A673 (cell line): ENCODE data around the gene CMC2. TPM values are rescaled to one million over a fixed set of nuclear protein-coding genes. Genes with fewer than 3 reads are reported as not detected.

Source experiments
- BruUV-seq: library from RNA; stranded (reverse); fragments of 400-500 nt; replicated peaks from 2 replicates; lab custom pipeline; 2021; lab: Mats Ljungman, UMichigan
- CTCF ChIA-PET: fragments of 300-600 bp; sonication (Branson Sonifier 250); formaldehyde crosslinking; loops from one replicate; lab custom pipeline; 2022; ENCODE audit warnings: antibody characterized with exemption; lab: Charles Lee
- POLR2A ChIA-PET: fragments of 300-600 bp; sonication (Branson Sonifier 250); formaldehyde crosslinking; loops from one replicate; lab custom pipeline; 2022; ENCODE audit warnings: antibody characterized with exemption; ENCODE audit not compliant: low non-redundant PET; lab: Charles Lee
- DNase-seq: peaks from one replicate; pipeline ENCODE4 v3.0.0-alpha.2; 2015; ENCODE audit warnings: low spot score
- H3K27ac ChIP-seq: fragments of 200-600 bp; sonication (generic); 2 replicates; pipeline ENCODE4 v1.5.1; 2016; ENCODE audit warnings: mixed run types, low read depth, mild to moderate bottlenecking, mixed read lengths, antibody characterized with exemption, low read length; ENCODE audit not compliant: poor library complexity, severe bottlenecking
- H3K27me3 ChIP-seq: fragments of 200-600 bp; sonication (generic); replicated peaks from 2 replicates; pipeline ENCODE4 v1.6.1; 2017; ENCODE audit warnings: mixed run types, low read depth, mild to moderate bottlenecking, mixed read lengths, antibody characterized with exemption, low read length; ENCODE audit not compliant: insufficient read depth, poor library complexity
- H3K36me3 ChIP-seq: fragments of 200-600 bp; sonication (generic); 2 replicates; pipeline ENCODE4 v1.6.1; 2016; ENCODE audit warnings: mixed run types, mild to moderate bottlenecking, mixed read lengths, antibody characterized with exemption, low read length; ENCODE audit not compliant: insufficient read depth, poor library complexity, severe bottlenecking
- H3K4me1 ChIP-seq: fragments of 200-600 bp; sonication (generic); 2 replicates; pipeline ENCODE4 v1.6.1; 2017; ENCODE audit warnings: mixed run types, mild to moderate bottlenecking, mixed read lengths, antibody characterized with exemption, low read length; ENCODE audit not compliant: insufficient read depth, poor library complexity, severe bottlenecking
- H3K4me3 ChIP-seq: fragments of 200-600 bp; sonication (generic); 2 replicates; pipeline ENCODE4 v1.5.1; 2016; ENCODE audit warnings: low read depth, mixed run types, mild to moderate bottlenecking, mixed read lengths, low read length; ENCODE audit not compliant: poor library complexity, severe bottlenecking
- H3K9me3 ChIP-seq: fragments of 200-600 bp; sonication (generic); 2 replicates; pipeline ENCODE4 v1.6.1; 2016; ENCODE audit warnings: mixed run types, low read depth, mild to moderate bottlenecking, mixed read lengths, antibody characterized with exemption, low read length; ENCODE audit not compliant: poor library complexity, severe bottlenecking
- CTCF ChIP-seq: fragments of 300-800, 200-600 bp; sonication (generic); conservative IDR thresholded peaks from 2 replicates; pipeline ENCODE4 v1.5.1; 2017; ENCODE audit warnings: low read depth, mild to moderate bottlenecking, antibody characterized with exemption, low read length, moderate library complexity, mixed read lengths
- EZH2 ChIP-seq: fragments of 200-600 bp; sonication (generic); IDR thresholded peaks from 2 replicates; pipeline ENCODE4 v1.6.1; 2017; ENCODE audit warnings: borderline replicate concordance, low read depth, mild to moderate bottlenecking, mixed read lengths, antibody characterized with exemption, low read length; ENCODE audit not compliant: poor library complexity, severe bottlenecking
- intact Hi-C: fragments of 100-400 bp; cut with micrococcal nuclease; formaldehyde crosslinking; loops from one replicate; pipeline ENCODE4 v1.10.0; 2022; ENCODE audit not compliant: unreplicated experiment
- total RNA-seq: library from RNA; stranded (reverse); gene quantifications from 2 replicates; pipeline ENCODE4 v1.2.3, GENCODE V29; 2021

The CMC2 gene
- total RNA-seq, 1 experiment from 2014 or later: 129 TPM

- H3K4me1 ChIP-seq: no peaks in the 10 kb centered on the region
- no TSS peak for BruUV-seq
- ChIA-PET CTCF (no interaction called here), POLR2A (no interaction called here)
- no peaks in the 10 kb centered on the region for H3K9me3 ChIP-seq
- no peak for DNase-seq
- TF ChIP-seq CTCF (no peak), EZH2 (no peak)
- peaks cover 80% of the 10 kb centered on the region for H3K36me3 ChIP-seq
- no peaks in the 10 kb centered on the region for H3K27me3 ChIP-seq
- H3K27ac ChIP-seq: no peak overlapping the region
- intact Hi-C loops: no loop called here
- no peak overlapping the region for H3K4me3 ChIP-seq
Measured at GRCh38 chr16:81014672-81015071, 8.0 kb upstream of the CMC2 start.

GRCh38 chr16:81012974-81013373 lies 6.3 kb upstream of the CMC2 start:
- Histone ChIP-seq H3K9me3 (no peaks in the 10 kb centered on the region), H3K36me3 (peaks cover 64% of the 10 kb centered on the region), H3K4me3 (no peak overlapping the region), H3K27me3 (no peaks in the 10 kb centered on the region), H3K4me1 (peaks cover 6% of the 10 kb centered on the region), H3K27ac (no peak overlapping the region)
- DNase-seq: no peak
- CTCF ChIA-PET: no interaction called here
- TF ChIP-seq CTCF: no peak
- no peak for TF ChIP-seq EZH2
- POLR2A ChIA-PET: no interaction called here
- intact Hi-C loops: no loop called here
- no TSS peak for BruUV-seq

GRCh38 chr16:81008505-81008789 lies 1.8 kb upstream of the CMC2 start:
- H3K27ac ChIP-seq: peak overlapping the region; percentile 100

More at GRCh38 chr16:81008505-81008789, 1.8 kb upstream of the CMC2 start:
- no TSS peak for BruUV-seq
- peaks cover 21% of the 10 kb centered on the region for H3K36me3 ChIP-seq
- H3K4me3 ChIP-seq: peak overlapping the region; percentile 71
- POLR2A ChIA-PET: no interaction called here
- intact Hi-C loops: loop anchor here (10.0 kb wide), 1 partner anchor 726 kb away; no protein-coding TSS in a partner anchor
- TF ChIP-seq EZH2 (no peak), CTCF (no peak)
- H3K27me3 ChIP-seq: no peaks in the 10 kb centered on the region
- no peaks in the 10 kb centered on the region for H3K9me3 ChIP-seq
- H3K4me1 ChIP-seq: peaks cover 22% of the 10 kb centered on the region
- CTCF ChIA-PET: no interaction called here
- DNase-seq: no peak
